Thymus (tissue), 14 donors: ENCODE measurements around the gene HOXC6. TPM values are rescaled to one million over a fixed set of nuclear protein-coding genes. Genes with fewer than 3 reads are reported as not detected.

Source experiments
- DNase-seq, 9 donors: peaks; one replicate each; pipeline ENCODE4 v3.0.0-alpha.2; 2013; ENCODE audit warnings: low spot score in 9 of 9, low read depth in 6 of 9, missing footprints in 1 of 9
- H3K27ac ChIP-seq, 2 donors: one replicate each; pipeline ENCODE4 v1.5.1; 2013; ENCODE audit warnings: control low read depth in 1 of 2, low read depth in 1 of 2, low read length in 1 of 2, mild to moderate bottlenecking in 1 of 2, moderate library complexity in 1 of 2
- H3K27me3 ChIP-seq, 2 donors: one replicate each; pipeline ENCODE4 v1.5.1; 2013; ENCODE audit warnings: low read length in 1 of 2; ENCODE audit not compliant: control insufficient read depth in 2 of 2, insufficient read depth in 1 of 2
- H3K36me3 ChIP-seq, 2 donors: one replicate each; pipeline ENCODE4 v1.5.1; 2013; ENCODE audit warnings: low read length in 1 of 2, mild to moderate bottlenecking in 1 of 2, moderate library complexity in 1 of 2; ENCODE audit not compliant: control insufficient read depth in 2 of 2, insufficient read depth in 2 of 2
- H3K4me1 ChIP-seq, 2 donors: one replicate each; pipeline ENCODE4 v1.5.1; 2013; ENCODE audit warnings: low read length in 2 of 2; ENCODE audit not compliant: control insufficient read depth in 2 of 2, insufficient read depth in 2 of 2
- H3K4me3 ChIP-seq, 2 donors: one replicate each; pipeline ENCODE4 v1.5.1; 2013; ENCODE audit warnings: low read length in 2 of 2, control low read depth in 1 of 2, mild to moderate bottlenecking in 1 of 2
- H3K9me3 ChIP-seq, 2 donors: one replicate each; pipeline ENCODE4 v1.5.1; 2013; ENCODE audit warnings: low read length in 1 of 2, mild to moderate bottlenecking in 1 of 2; ENCODE audit not compliant: control insufficient read depth in 2 of 2, insufficient read depth in 1 of 2
- WGBS: extraction: QIAGEN DNeasy Blood & Tissue Kit; methylation state at CpG from one replicate; pipeline ENCODE4 v1.1.7; 2013; 5-methylcytosine and 5-hydroxymethylcytosine counted together
- long read RNA-seq, 10 donors: transcript quantifications; one replicate each; lab custom pipeline, GENCODE V29; 2026
- polyA plus RNA-seq: library from polyadenylated mRNA; stranded (reverse); fragments of 200-250 nt; gene quantifications from one replicate; pipeline ENCODE4 v1.2.3, GENCODE V29; 2013
- total RNA-seq: library from RNA; stranded (reverse); fragments of 120-200 nt; gene quantifications from one replicate; pipeline ENCODE4 v1.2.4, GENCODE V29; 2013
- donor health status: healthy.

The HOXC6 gene
- total RNA-seq (0.14 TPM), polyA plus RNA-seq (0.43 TPM)
- long read RNA-seq, donor 1, result 0 reads
- long read RNA-seq, donor 2, result 0 reads
- long read RNA-seq, donor 3, result 0 reads
- long read RNA-seq, donor 4, result 0 reads
- long read RNA-seq, donor 5, partial matches to known transcripts, result 0 of 1 reads
- long read RNA-seq, donor 5, other reads (novel, unspliced or antisense), result 0 of 1 reads
- long read RNA-seq, donor 6, result 0 reads
- long read RNA-seq, donor 7, result 0 reads
- long read RNA-seq, donor 8, result 0 reads
- long read RNA-seq, donor 9, result 0 reads
- long read RNA-seq, donor 10, result 0 reads

GRCh38 chr12:54028314-54029201, at the start of gene HOXC6:
TSS of gene HOXC6 (plus strand) at chr12:54028440. CDS start at chr12:54028522, 82 bp downstream.
- no peak for DNase-seq
- 8% methylated on average over 36 of the region's 36 CpGs for WGBS
- Histone ChIP-seq H3K36me3 (peaks cover 0 to 3% of the 10 kb centered on the region in 2 donors), H3K4me3 (no peak within 1 kb of the TSS), H3K27ac (no peak within 1 kb of the TSS), H3K9me3 (peaks cover 10% of the 10 kb centered on the region in 2 donors), H3K4me1 (no peaks in the 10 kb centered on the region), H3K27me3 (peaks cover 84 to 100% of the 10 kb centered on the region in 2 donors)

- no peak for DNase-seq
- H3K27me3 ChIP-seq, result peaks cover 92 to 100% of the 10 kb centered on the region in 2 donors
- WGBS, result 13% methylated on average over 15 of the region's 15 CpGs
Measured at GRCh38 chr12:53978477-53979356, 49.5 kb upstream of the HOXC6 start.

GRCh38 chr12:53980104-53980801, 48.0 kb upstream of the HOXC6 start:
- 15% methylated on average over 7 of the region's 7 CpGs for WGBS

More at GRCh38 chr12:53978477-53979356, 49.5 kb upstream of the HOXC6 start:
- H3K4me3 ChIP-seq, result no peak overlapping the region
- peaks cover 0 to 12% of the 10 kb centered on the region in 2 donors for H3K9me3 ChIP-seq
- H3K27ac ChIP-seq, result no peak overlapping the region
- H3K36me3 ChIP-seq, result no peaks in the 10 kb centered on the region
- no peaks in the 10 kb centered on the region for H3K4me1 ChIP-seq

GRCh38 chr12:53980802-53981496, 47.3 kb upstream of the HOXC6 start:
- H3K27me3 ChIP-seq, result peaks cover 92 to 100% of the 10 kb centered on the region in 2 donors
- no peak overlapping the region for H3K4me3 ChIP-seq
- H3K9me3 ChIP-seq, result peaks cover 0 to 3% of the 10 kb centered on the region in 2 donors
- H3K36me3 ChIP-seq, result no peaks in the 10 kb centered on the region
- no peak overlapping the region for H3K27ac ChIP-seq
- DNase-seq, result no peak
- H3K4me1 ChIP-seq, result peaks cover 0 to 2% of the 10 kb centered on the region in 2 donors
- WGBS, result 21% methylated on average over 15 of the region's 15 CpGs

More at GRCh38 chr12:53980104-53980801, 48.0 kb upstream of the HOXC6 start:
- H3K27ac ChIP-seq, result no peak overlapping the region
- H3K4me1 ChIP-seq, result peaks cover 0 to 2% of the 10 kb centered on the region in 2 donors
- no peak for DNase-seq
- no peaks in the 10 kb centered on the region for H3K36me3 ChIP-seq
- H3K27me3 ChIP-seq, result peaks cover 91 to 100% of the 10 kb centered on the region in 2 donors
- H3K4me3 ChIP-seq, result no peak overlapping the region
- peaks cover 0 to 6% of the 10 kb centered on the region in 2 donors for H3K9me3 ChIP-seq

- H3K9me3 ChIP-seq, result peaks cover 0 to 3% of the 10 kb centered on the region in 2 donors
- 12% methylated on average over 30 of the region's 30 CpGs for WGBS
- no peak overlapping the region for H3K4me3 ChIP-seq
- H3K4me1 ChIP-seq, result peaks cover 0 to 2% of the 10 kb centered on the region in 2 donors
- no peak overlapping the region for H3K27ac ChIP-seq
- peaks cover 92 to 100% of the 10 kb centered on the region in 2 donors for H3K27me3 ChIP-seq
- no peaks in the 10 kb centered on the region for H3K36me3 ChIP-seq
- no peak for DNase-seq
Measured at GRCh38 chr12:53981634-53982565, 46.3 kb upstream of the HOXC6 start.

- Histone ChIP-seq H3K9me3 (peaks cover 0 to 3% of the 10 kb centered on the region in 2 donors), H3K27me3 (peaks cover 92 to 100% of the 10 kb centered on the region in 2 donors), H3K4me3 (no peak overlapping the region), H3K27ac (no peak overlapping the region), H3K36me3 (no peaks in the 10 kb centered on the region), H3K4me1 (peaks cover 0 to 2% of the 10 kb centered on the region in 2 donors)
- DNase-seq, result no peak
- 11% methylated on average over 26 of the region's 26 CpGs for WGBS
Measured at GRCh38 chr12:53982648-53983567, 45.3 kb upstream of the HOXC6 start.

- peaks cover 0 to 3% of the 10 kb centered on the region in 2 donors for H3K9me3 ChIP-seq
- H3K27ac ChIP-seq, result no peak overlapping the region
- no peak overlapping the region for H3K4me3 ChIP-seq
- DNase-seq, result no peak
- WGBS, result 4% methylated on average over 17 of the region's 17 CpGs
- H3K27me3 ChIP-seq, result peaks cover 94 to 100% of the 10 kb centered on the region in 2 donors
- no peaks in the 10 kb centered on the region for H3K36me3 ChIP-seq
- peaks cover 0 to 2% of the 10 kb centered on the region in 2 donors for H3K4me1 ChIP-seq
Measured at GRCh38 chr12:53983568-53983949, 44.7 kb upstream of the HOXC6 start.
